ENCODE measurements around the gene MEX3C.

The MEX3C gene

GRCh38 chr18:51197661-51198424, at the start of gene MEX3C:
TSS of gene MEX3C (minus strand) at chr18:51197681. CDS start at chr18:51197320, 361 bp downstream.
- peak; percentile 99 for DNase-seq

- DNase-seq: no peak
Measured at GRCh38 chr18:51241226-51241625, 43.7 kb upstream of the MEX3C start.

DNA sequence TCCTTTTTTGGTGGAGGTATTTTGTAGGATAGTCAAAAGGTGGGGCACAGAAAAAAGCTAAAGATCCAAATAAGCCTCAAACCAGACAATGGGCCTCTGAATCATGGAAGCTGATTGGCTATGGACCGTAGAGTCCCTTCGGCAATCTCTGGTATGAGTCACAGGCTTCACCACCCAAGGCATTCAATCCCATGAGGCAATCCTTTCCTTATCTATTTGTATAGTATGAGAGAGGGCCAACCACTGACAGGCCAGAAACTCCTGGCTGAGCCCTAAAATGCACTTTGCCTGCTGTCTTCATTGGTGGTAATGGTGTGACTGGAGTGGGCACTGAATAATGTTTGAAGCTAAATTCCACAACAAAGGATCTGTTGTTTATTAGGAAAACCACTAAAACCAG, 38.7 kb upstream of the MEX3C start:
- no peak for DNase-seq

- DNase-seq: peak; percentile 57
Measured at GRCh38 chr18:51235009-51235789, 37.7 kb upstream of the MEX3C start.

- peak; percentile 40 for DNase-seq
Measured at GRCh38 chr18:51234117-51235008, 36.9 kb upstream of the MEX3C start.

DNA sequence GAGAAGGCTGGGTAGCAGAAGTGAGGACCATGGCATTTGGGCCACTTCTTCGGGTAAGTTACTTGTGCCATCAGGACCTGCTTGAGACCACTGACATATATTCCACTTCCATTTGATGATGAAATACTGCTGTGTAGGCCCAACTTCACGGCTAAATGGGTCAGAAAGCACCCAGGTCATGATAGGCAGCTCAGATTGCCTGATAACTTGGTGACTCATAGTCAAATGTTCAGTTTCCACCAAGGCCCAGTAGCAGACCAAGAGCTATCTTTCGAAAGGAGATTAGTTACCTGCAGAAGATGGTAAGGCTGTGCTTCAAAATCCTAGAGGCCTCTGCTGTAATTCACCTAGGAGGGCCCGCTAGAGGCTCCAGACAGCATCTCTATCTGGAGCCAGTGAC, 31.8 kb upstream of the MEX3C start:
- peak; percentile 16 for DNase-seq

- no peak for DNase-seq
Measured at GRCh38 chr18:51227660-51228059, 30.2 kb upstream of the MEX3C start.

DNA sequence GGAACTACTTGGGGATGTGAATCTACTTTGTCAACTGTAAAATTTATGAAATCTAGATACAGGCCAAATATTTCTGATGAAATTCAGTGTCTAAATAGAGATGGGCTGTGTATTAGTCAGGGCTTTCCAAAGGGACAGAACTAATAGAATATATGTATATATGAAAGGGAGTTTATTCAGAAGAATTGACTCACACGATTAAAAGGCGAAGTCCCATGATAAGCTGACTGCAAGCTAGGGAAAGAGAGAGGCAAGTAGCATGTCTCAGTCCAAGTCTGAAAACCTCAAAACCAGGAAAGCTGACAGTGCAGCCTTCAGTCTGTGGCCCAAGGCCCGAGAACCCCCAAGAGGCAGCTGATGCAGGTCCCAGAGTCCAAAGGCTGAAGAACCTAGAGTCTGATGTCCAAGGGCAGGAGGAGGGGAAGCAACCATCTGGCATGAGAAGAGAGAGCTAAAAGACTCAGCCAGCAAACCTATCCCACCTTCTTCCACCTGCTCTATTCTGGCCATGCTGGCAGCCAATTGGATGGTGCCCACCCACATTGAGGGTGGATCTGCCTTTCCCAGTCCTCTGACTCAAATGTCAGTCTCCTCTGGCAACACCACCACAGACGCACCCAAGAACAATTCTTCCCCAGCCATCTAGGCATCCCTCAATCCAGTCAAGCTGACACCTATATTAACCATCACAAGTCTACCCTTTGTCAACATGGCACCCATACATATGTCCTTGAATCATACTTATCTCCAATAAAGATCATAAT, 29.3 kb upstream of the MEX3C start:
- no peak for DNase-seq

- DNase-seq: no peak
Measured at GRCh38 chr18:51226068-51226467, 28.6 kb upstream of the MEX3C start.

DNA sequence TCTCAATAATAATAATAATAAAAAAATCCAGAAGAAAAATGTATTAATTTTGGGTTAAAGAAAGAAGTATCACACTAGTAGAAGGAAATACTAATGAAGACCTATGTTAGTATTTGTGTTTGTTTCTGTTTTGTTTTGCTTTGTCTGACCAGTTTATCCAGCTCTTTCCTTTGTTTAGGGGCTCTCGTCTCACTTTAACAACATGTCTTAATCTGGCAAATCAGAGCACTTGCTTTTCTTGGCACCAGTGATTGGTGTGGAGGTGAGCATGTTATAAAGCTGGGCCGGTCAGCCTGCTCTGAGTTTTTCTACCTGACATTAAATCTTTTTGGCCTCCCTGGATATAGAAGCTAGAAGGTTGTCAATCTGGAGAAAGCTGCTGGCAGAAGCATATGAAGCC, 15.1 kb upstream of the MEX3C start:
- no peak for DNase-seq

DNA sequence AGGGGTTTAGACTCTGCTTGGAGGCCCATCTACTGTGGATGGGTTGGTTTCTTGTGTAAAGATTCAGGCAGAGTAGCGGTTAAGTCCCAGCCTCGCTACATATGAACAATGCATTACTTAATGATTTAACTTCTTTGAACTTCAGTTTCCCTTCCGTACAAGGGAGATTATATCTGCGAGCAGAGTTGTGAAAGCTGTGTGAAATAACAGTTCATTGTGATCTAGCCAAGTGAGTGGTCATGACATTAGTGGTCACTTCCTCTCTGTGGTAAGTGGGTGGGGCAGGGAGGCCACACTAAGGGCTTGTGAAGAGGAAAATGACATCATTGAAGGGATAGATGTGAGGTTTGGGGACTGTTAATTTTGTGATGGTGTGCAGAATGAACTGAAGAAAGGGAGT, 14.1 kb upstream of the MEX3C start:
- peak; percentile 70 for DNase-seq

DNA sequence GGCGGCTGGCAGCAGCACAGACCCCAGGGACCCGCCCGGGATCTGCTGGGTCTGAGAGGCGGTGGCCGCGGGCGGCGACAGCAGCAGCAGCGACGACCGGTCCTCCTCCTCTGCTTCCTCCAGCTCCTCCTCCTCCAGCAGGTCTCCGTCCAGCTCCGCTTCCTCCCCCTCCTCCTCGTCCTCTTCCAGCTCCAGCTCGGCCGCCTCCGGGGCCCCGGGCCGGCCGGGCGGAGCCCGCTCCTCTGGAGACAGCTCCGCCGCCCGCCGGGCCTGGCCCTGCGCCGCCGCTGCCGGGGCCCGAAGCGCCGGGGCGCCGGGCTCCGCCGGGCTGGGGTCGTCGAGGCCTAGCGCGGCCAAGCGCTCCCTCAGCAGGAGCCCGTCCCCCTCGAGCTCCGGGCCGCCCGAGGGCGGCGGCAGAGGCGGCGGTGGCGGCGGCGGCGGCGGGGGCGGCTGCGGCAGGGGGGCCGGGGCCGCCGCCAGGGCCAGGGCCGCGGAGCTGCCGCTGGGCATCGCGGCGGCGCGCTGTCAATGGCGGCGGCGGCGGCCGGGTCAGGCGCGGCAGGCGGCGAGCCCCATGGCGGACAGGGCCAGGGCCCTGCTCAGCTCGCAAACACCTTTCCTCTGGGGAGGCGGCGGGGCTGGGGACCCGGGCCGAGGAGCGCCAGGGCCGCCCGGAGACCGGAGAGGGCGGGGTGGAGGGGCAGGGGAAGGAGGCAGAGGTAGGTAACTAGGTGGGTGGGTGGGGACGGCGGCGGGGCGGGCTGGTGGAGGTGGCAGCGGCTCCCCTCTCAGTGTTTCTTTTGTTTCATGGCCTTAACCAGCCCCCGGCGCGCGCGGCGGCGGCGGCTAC, 445 bp downstream of the MEX3C start:
- DNase-seq: peak; percentile 75

- peak; percentile 81 for DNase-seq
Measured at GRCh38 chr18:51196118-51196810, 1.2 kb downstream of the MEX3C start.

DNA sequence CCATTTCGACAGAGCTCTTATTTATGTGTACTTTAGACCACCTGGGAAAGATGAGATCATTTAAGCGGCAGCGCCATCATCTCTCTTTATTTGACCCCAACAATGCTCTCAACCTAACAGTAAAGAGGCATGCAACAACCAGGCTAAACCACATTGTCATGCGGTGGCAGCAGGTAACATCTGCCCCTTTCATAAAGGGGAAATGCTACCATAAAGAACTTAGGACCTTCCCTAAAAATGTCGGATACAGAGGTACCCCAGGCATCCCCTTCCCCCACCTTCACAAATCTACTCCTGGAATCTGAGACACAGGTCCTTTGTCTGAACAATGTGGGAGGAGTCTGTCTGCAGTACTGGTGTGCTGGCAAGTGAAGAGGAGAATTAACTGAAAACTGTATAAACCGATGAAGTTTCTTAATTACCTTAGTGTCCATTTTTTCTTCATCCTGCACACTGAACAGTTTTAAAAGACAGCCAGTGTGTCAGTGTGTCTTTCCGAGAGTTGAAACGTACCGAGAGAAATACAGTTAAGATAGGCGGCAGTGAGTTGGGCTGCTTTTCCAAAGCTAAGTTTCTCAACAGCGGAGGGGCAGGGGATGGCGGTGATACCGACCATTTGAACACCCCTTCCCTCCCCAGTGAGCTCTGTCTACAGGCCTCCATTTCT, 1.9 kb downstream of the MEX3C start:
- peak; percentile 12 for DNase-seq

DNA sequence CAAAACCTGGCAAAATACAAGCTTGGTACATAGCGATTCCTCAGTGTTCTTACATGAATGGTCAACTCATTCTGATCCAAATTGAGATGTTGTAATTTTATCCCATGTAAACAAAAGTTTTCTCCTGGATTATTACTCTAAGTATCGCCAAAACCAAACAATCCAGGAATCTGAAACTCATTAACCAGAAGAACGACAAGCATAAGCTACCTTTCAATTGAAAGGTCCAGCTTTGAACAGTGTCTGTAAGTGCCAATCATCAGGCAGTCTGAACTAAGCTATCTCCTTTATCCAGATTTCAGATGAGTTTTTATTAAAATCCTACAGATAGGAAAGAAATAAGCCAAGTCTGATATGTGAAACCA, 2.4 kb downstream of the MEX3C start:
- DNase-seq: no peak

GRCh38 chr18:51194604-51195003, 2.9 kb downstream of the MEX3C start:
- no peak for DNase-seq

GRCh38 chr18:51193621-51194287, 3.7 kb downstream of the MEX3C start:
- no peak for DNase-seq

GRCh38 chr18:51192696-51193095, 4.8 kb downstream of the MEX3C start:
- no peak for DNase-seq

- no peak for DNase-seq
Measured at GRCh38 chr18:51192026-51192425, 5.5 kb downstream of the MEX3C start.
